T1000 (cell line): Measurements from ENCODE around the gene CCDC159.
"Not testable (repeated sequence)": the region's sequence is repeated elsewhere in the genome, so short reads cannot be mapped to it uniquely, and the experiment has no call there.

Experiments
- DNase-seq: peaks from one replicate; lab custom pipeline; 2025; ENCODE audit warnings: mixed read lengths; lab: John Stamatoyannopoulos, UW

The CCDC159 gene

GRCh38 chr19:11338121-11338520 is 8.2 kb upstream of the CCDC159 start:
- DNase-seq, result no peak

GRCh38 chr19:11338569-11339253 is 7.6 kb upstream of the CCDC159 start:
- no peak for DNase-seq

DNA sequence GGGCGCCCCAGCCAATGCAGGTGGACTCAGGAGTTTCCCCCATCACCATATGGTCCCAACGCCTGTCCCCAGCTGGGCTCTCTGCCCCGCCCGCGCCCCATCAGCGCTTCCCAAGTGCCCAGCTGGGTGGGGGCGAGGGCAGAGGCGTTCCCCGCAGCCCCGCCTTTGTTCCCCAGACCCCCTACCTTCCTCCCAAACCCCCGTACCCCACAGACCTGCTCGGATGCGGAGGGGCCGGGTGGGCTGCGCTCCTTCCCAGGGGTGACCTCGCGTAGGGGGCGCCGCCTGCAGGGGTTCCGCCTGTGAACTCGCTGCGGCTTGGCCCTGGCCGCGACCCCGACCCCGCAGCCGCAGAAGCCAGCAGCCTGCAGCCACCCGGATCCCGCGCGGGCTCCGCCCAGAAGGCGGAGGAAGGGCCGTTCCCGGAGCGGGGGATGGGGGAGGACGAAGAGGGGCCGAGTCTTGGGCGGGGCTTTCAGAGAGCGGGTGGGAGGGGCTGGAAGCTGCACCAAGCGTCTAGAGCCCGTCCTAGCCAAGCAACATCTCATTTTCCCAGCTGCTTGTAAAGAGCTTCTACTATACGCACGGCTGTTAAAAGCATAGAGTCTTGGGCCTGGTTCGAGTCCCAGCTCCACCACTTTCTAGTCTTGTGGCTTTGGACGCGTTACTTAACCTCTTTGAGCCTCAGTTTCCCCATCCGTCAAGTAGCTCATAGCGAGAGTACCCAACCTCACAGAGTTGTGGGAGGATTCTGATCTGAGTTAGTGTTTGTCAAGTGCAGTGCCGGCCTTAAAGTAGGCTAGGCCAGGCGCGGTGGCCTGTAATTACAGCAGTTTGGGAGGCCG is 6.8 kb upstream of the CCDC159 start, which contains the start of gene RAB3D:
Gene RAB3D (minus strand): TSS at position 404 of the 845 bp plus-strand sequence. CDS start 2,258 bp downstream, outside the sequence.
- peak; percentile 56 for DNase-seq

DNA sequence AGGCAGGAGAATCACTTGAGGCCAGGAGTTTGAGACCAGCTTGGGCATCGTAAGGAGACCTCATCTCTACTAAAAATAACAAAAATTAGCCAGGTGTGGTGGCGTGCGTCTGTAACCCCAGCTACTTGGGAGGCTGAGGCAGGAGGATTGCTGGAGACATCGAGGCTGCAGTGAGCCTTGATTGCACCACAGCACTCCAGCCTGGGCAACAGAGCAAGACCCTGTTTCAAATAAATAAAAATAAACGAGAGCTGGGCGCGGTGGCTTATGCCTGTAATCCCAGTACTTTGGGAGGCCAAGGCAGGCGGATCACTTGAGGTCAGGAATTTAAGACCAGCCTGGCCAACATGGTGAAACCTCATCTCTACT is 6.2 kb upstream of the CCDC159 start:
- not testable (repeated sequence) for DNase-seq

- DNase-seq, result no peak
Measured at GRCh38 chr19:11342429-11342828, 3.9 kb upstream of the CCDC159 start.

- DNase-seq, result no peak
Measured at GRCh38 chr19:11345122-11345803, 1.1 kb upstream of the CCDC159 start.

GRCh38 chr19:11347546-11348039 is 1.3 kb downstream of the CCDC159 start:
- no peak for DNase-seq

GRCh38 chr19:11349171-11349570 is 2.9 kb downstream of the CCDC159 start:
- no peak for DNase-seq

- DNase-seq, result not testable (repeated sequence)
Measured at GRCh38 chr19:11354102-11354501, 7.8 kb downstream of the CCDC159 start.

- DNase-seq, result peak; percentile 82
Measured at GRCh38 chr19:11355160-11356073, 9.1 kb downstream of the CCDC159 start, which contains the start of gene PLPPR2. TSS of gene PLPPR2 (plus strand) at chr19:11355432. CDS start at chr19:11357674, 2,242 bp downstream.

DNA sequence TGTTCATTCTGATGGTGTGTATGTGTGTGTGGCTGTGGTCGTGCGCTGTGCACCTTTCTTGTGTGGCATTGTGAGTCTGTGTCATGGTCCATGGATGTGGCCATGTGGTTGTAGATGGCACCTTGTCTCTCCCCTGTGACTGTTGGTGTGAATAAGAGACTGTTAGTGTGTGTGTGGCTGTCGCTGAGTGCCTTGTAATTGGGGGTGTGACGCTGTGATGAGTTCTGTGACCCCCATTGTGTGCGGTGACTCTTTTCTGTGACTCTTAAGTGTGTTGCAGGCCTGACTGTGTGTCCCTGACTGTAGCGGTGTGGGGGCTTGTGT is 9.7 kb downstream of the CCDC159 start:
- no peak for DNase-seq

GRCh38 chr19:11356676-11357550 is 10.6 kb downstream of the CCDC159 start:
- DNase-seq, result no peak

GRCh38 chr19:11359421-11359820 is 13.1 kb downstream of the CCDC159 start:
- DNase-seq, result no peak

- no peak for DNase-seq
Measured at GRCh38 chr19:11361037-11361770, 14.9 kb downstream of the CCDC159 start.

DNA sequence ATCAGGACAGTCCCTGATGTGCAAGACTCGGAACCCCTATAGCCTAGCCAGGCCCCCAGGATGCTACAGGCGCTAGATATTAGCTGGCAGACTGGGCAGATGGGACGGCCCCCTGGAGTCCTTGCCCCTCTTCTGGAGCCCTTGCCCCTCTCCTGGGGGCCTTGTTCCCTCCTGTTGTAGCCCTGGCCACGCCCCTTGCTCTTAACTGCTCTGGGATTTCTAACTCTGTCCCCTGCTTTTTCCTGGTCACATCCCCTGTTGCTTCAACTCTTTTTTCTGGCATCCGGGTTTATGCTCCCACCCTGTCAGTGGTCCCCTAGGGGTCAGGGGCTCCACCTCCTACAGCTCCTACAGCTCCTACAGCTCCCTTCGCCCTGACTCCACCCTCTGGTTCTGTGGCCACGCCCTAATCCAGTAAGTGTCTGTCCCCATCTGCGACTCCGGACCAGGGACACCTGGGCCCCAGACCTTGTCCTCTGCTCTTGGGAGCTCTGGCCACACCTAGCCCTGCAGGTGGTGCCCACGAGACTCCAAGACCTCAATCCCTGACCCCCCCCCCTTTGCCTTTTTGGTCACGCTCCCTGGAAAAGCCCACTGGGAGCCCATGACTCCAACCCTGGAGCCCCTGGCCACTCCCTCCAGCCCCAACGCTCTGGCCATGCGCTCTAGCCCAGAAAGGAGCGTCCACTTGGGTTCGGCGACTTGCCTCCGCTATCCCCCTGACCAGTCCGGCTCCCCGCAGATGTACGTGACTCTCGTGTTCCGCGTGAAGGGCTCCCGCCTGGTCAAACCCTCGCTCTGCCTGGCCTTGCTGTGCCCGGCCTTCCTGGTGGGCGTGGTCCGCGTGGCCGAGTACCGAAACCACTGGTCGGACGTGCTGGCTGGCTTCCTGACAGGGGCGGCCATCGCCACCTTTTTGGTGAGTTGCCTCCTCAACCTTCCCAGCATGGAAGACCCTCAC is 15.7 kb downstream of the CCDC159 start:
- no peak for DNase-seq

DNA sequence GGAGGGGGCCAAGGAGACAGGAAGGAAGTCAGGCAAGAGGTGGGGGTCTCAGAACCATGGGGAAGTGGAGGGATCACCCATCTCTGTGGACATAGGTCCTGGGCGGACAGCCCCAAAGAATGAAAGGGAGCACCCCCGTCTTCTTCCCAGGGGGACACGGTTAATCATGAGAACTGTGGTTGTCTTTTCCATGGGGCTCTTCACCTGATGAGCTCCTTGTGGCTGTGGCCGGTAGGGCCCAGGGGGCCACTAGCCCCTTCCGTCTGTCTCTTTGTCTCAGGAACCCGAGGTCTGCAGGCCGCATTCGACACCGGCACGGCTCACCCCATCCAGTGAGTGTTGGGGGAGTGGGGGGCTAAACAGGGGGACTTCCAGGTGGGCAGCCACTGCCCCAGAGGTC is 17.6 kb downstream of the CCDC159 start:
- no peak for DNase-seq

DNA sequence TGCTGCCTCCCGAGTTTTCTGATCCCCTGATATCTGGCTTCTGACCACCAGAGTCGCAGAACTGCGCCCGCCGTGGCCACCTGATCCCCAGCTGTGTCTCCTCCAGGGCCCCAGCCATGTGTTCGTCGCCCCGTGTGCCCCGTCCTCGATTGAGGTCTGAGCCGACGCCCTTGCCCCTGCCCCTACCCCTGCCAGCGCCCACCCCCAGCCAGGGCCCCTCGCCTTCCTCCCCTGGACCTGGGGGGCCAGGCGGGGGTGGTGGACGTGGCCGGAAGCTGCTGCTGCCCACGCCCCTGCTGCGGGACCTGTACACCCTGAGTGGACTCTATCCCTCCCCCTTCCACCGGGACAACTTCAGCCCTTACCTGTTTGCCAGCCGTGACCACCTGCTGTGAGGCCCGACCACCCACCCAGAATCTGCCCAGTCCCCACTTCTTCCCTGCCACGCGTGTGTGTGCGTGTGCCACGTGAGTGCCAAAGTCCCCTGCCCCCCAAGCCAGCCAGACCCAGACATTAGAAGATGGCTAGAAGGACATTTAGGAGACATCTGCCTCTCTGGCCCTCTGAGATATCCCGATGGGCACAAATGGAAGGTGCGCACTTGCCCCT is 18.1 kb downstream of the CCDC159 start:
- no peak for DNase-seq

GRCh38 chr19:11364935-11365334 is 18.6 kb downstream of the CCDC159 start:
- DNase-seq, result no peak
